ENCODE results near the gene RELT.

Gene RELT

DNA sequence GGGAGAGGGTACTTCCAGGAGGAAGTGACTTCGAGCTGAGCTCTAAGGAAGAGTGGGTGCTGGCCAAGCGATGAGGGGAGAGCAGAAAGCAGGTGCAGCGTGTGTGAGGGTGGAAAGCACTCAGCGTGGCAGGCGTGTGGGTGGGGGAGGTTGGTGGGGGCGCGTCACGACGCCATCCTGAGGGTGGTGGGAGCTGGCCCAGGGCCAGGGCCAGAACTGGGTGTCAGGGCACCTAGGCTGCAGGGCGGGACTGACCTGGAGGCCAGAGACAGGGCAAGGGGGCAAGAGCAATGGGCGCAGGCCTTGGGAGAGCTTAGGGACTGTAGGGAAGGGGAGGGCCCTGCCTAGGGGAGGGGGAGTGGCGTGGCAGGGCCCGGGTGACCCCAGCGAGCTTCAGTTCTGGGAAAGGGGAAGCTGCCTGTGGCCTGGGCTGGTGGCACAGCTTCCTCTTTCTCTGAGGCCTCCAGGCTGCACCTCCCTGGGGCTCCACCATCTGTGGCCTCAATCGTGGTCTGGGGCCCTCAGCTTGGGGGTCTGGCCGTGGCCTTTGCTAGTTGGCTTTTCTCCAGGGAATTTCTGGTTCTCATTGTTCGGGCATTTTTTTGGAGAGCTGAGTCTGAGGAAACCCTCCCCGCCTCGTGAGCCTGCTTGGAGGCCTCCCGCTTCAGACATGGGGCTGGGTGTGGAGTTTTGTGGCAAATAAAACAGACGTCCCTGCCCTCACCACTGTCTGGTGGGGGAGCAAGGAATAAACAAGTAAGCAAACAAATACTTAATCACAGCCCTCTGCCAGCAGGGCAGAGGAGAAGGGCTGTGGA is 8.9 kb downstream of the RELT start:
- Mint-ChIP-seq H3K4me3 (no peak overlapping the region), H3K36me3 (peaks cover 2% of the 10 kb centered on the region), H3K27ac (peak overlapping the region; percentile 82), H3K4me1 (peaks cover 67% of the 10 kb centered on the region), H3K27me3 (no peaks in the 10 kb centered on the region), H3K9me3 (no peaks in the 10 kb centered on the region)
- CTCF ChIA-PET: interaction anchor here (0.9 to 1.8 kb wide), 9 partner anchors 8 to 275 kb away, joined by 3 to 14 read pairs (median 4); no protein-coding TSS in a partner anchor
- DNase-seq: peak; percentile 47

DNA sequence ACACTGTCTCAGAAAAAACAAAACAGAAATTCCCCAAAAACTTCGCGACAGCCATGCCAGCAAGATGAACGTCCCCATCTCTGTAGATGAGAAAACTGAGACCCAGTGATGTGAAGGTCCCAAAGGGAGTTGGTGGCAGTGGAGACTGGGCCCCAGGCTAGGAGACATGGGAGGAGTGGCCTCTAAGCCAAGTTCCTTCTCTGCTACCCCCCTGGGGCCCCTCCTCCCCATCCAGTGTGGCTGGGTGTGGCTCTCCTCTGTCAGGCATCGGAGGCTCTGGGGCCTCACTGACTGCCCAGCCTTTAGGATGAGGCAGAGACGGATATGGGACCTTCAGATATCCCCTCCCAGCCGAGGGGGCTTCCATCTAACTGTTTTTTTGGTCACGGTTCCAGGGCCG is 9.8 kb downstream of the RELT start:
- no peak for DNase-seq
- H3K36me3 Mint-ChIP-seq: peaks cover 2% of the 10 kb centered on the region

DNA sequence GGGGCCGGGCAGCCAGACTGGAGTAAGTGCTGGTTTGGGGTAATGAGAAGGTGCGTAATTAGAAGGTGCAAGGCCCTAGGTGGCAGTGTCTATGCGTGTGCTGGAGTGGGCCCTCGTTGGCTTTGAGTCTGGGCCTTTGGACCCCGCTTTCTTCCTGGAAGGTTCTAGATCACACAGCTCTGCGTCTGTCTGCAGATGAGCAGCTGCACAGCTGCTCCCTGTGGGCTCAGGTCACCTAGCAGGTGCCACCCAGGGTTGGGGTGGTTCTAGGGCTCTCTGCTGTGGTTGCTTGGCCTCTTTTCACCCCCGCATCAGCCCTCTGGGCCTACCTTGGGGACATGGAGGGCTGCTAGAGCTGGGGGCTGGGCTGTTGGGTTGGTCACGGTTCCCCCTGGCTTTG is 10.3 kb downstream of the RELT start:
- Mint-ChIP-seq H3K27me3 (no peaks in the 10 kb centered on the region), H3K36me3 (peaks cover 2% of the 10 kb centered on the region), H3K4me1 (peaks cover 63% of the 10 kb centered on the region), H3K4me3 (no peak overlapping the region), H3K9me3 (no peaks in the 10 kb centered on the region), H3K27ac (peak overlapping the region; percentile 82)
- CTCF ChIA-PET: interaction anchor here (1.2 to 1.5 kb wide), 2 partner anchors 36 to 239 kb away, joined by 4 to 6 read pairs; no protein-coding TSS in a partner anchor
- DNase-seq: no peak

More for the DNA sequence above, 9.8 kb downstream of the RELT start:
- no peaks in the 10 kb centered on the region for H3K27me3 Mint-ChIP-seq
- peak overlapping the region; percentile 82 for H3K27ac Mint-ChIP-seq
- peaks cover 66% of the 10 kb centered on the region for H3K4me1 Mint-ChIP-seq
- CTCF ChIA-PET: interaction anchor here (1.3 to 1.8 kb wide), 4 partner anchors 7 to 49 kb away, joined by 3 to 7 read pairs (median 5); no protein-coding TSS in a partner anchor
- no peaks in the 10 kb centered on the region for H3K9me3 Mint-ChIP-seq
- no peak overlapping the region for H3K4me3 Mint-ChIP-seq

DNA sequence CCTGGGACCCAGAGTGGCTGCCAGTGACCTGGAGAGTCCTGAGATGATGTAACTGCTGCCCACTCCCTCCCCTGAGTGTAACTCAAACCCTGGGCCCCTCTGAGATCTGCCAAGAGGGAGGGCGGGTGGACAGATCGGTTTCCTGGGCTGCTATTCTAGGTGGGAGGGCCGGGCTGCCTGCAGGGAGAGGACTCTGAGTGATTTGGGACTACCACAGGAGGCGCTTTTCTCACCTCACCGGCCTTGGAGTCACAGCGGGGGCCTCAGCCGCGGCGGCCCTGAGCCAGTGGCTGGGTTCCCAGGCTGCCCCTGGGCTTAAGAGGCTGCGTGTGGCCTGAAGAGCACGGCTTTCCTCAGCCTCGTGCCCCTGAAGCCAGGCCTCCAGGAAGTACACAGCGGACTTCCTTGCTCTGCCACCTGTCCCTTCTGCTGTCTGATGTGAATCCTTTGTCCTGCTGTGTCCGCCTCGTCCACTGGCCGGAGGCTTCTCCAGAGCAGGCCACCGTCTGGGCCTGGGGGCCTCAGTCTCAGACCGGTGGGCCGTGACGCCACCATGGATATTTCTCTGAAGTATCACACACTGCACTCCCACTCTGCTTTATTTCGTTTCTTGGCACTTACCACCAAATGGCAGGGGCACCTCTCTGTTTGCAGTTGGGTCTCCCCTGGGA is 11.5 kb downstream of the RELT start:
- no peak for DNase-seq

DNA sequence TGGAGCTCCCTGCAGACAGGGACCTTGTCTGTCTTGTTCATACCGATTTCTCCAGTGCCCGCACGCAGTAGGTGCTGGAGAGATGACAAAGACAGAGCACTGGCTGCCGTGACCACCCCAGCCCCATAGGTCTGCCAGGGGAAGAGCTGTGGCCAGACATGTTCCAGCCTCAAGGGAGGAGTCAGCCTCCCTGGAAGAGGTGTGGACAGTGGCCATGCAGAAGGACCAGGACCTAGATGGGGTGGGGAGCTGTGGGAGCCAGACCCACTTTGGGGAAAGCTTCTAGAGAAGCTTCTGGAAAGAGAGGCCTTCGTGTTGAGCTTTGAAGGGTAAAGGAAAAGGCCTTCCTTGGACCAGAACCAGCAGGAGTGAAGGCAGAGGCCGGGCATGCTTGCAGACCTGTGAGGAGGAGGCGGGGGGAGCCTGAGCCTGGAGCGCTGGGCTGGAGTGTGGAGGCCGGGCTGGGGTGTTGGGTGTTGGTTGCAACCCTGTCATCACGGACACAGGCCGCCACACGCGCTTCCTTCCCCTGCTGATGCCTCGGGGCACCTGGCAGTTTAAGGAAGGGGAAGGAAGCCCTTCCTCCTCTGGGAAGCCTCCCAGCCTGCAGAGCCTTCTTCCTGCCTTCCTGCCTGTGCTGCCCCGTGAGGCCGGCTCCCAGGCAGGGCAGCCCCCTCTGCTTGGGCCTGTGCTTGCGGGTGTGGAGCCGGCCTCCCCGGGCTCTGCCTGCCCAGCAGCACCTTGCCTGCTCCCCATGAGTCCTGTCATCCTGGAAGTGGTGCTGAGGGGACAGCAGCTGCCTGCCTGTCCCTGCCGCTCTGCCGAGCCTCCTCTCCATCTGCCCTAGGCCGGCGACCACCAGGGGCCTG is 12.3 kb downstream of the RELT start:
- no peak for DNase-seq
- no peaks in the 10 kb centered on the region for H3K9me3 Mint-ChIP-seq
- H3K36me3 Mint-ChIP-seq: peaks cover 7% of the 10 kb centered on the region
- H3K27ac Mint-ChIP-seq: peak overlapping the region; percentile 80
- H3K27me3 Mint-ChIP-seq: no peaks in the 10 kb centered on the region
- no peak overlapping the region for H3K4me3 Mint-ChIP-seq
- H3K4me1 Mint-ChIP-seq: peaks cover 47% of the 10 kb centered on the region
- CTCF ChIA-PET: interaction anchor here (1.3 kb wide), 1 partner anchor 37 kb away, joined by 6 read pairs; no protein-coding TSS in a partner anchor

More for the DNA sequence above, 11.5 kb downstream of the RELT start:
- H3K27me3 Mint-ChIP-seq: no peaks in the 10 kb centered on the region
- peak overlapping the region; percentile 82 for H3K27ac Mint-ChIP-seq
- CTCF ChIA-PET: interaction anchor here (1.2 to 1.5 kb wide), 3 partner anchors 37 to 238 kb away, joined by 4 to 6 read pairs (median 6); no protein-coding TSS in a partner anchor
- no peak overlapping the region for H3K4me3 Mint-ChIP-seq
- no peaks in the 10 kb centered on the region for H3K9me3 Mint-ChIP-seq
- H3K36me3 Mint-ChIP-seq: peaks cover 2% of the 10 kb centered on the region
- peaks cover 54% of the 10 kb centered on the region for H3K4me1 Mint-ChIP-seq

DNA sequence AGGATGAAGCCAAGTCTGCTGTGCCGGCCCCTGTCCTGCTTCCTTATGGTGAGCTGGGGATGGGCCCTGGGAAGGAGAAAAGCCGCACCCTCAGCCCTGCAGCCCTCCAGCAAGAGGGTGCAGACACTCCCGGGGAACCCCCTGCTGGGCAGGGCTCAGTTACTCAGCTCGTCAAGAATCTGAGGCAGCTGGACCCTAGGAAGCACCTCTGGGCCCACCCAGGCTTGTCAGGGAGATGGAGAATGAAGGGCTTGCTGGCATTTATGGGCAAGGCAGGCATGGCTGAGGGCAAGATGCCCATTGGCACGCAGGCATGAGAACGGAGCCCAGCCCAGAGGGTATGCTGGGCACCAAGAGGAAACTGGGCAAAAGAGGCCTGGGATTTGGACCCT is 12.9 kb downstream of the RELT start:
- Mint-ChIP-seq H3K27me3 (no peaks in the 10 kb centered on the region), H3K36me3 (peaks cover 11% of the 10 kb centered on the region), H3K27ac (peak overlapping the region; percentile 62), H3K9me3 (no peaks in the 10 kb centered on the region), H3K4me3 (no peak overlapping the region), H3K4me1 (peaks cover 41% of the 10 kb centered on the region)
- DNase-seq: no peak
- CTCF ChIA-PET: interaction anchor here (1.3 to 1.4 kb wide), 2 partner anchors 10 to 38 kb away, joined by 4 to 9 read pairs; no protein-coding TSS in a partner anchor

DNA sequence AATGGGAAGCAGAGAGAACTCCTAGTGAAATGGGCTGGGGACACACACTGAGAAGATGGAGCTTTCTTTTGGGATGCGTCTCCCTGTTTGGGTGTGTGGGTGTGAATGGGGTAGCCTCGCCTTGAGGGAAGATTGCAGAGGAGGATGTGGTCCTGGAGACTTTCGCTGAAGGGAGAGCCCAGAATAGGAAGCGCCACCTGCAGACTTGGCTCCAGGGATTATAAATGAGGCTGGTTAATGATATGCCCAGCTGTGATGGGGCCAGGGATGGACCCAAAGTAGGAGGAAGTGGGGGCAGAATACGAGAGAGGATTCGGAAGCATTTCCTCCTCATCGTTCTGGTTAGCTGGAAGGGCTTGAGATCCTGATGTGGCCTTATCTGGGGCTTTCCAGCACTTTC is 13.7 kb downstream of the RELT start:
- H3K36me3 Mint-ChIP-seq: peaks cover 11% of the 10 kb centered on the region
- CTCF ChIA-PET: interaction anchor here (1.3 to 1.4 kb wide), 2 partner anchors 10 to 39 kb away, joined by 4 to 9 read pairs; no protein-coding TSS in a partner anchor
- H3K27ac Mint-ChIP-seq: no peak overlapping the region
- peaks cover 33% of the 10 kb centered on the region for H3K4me1 Mint-ChIP-seq
- no peaks in the 10 kb centered on the region for H3K27me3 Mint-ChIP-seq
- H3K9me3 Mint-ChIP-seq: no peaks in the 10 kb centered on the region
- no peak overlapping the region for H3K4me3 Mint-ChIP-seq
- DNase-seq: no peak

DNA sequence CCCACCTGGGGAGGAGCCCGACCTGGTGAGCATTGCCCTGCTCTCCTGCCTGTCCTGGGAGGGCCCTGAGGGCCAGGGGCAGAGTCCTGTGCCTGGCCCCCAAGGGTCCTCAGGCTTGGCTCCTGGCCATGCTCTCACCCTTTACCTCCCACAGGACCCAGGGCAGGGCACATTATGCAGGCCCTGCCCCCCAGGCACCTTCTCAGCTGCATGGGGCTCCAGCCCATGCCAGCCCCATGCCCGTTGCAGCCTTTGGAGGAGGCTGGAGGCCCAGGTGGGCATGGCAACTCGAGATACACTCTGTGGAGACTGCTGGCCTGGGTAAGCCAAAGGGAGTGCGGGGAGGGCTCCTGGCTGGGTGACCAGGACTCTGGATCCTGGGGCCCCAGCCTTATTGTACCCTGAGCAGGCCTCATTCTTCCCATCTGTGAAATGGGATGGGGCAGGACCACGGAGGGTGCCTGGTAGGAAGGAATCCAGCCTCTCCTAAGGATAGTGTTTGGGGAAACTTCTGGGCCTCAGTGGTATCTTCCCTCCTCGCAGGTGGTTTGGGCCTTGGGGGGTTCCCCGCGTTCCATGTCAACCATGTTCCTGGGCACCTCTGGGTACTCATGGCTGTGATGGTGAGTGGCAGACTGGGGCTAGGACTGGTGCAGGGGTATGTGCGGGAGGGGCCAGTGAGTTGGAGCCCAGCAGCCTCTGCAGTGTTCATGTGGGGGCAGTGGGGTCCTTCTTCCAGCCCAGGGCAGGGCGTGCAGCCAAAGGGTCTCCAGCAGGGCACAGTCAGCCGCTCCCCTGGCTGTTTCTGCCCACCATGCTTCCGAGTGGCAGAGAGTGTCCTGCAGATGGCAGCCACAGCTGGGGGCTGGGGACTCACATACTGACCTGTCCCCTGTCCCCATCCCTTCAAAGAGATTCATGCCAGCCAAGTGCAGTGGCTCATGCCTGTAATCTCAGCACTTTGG is 14.7 kb downstream of the RELT start:
- CTCF ChIA-PET: interaction anchor here (1.3 to 1.4 kb wide), 2 partner anchors 11 to 40 kb away, joined by 4 to 9 read pairs; no protein-coding TSS in a partner anchor

DNA sequence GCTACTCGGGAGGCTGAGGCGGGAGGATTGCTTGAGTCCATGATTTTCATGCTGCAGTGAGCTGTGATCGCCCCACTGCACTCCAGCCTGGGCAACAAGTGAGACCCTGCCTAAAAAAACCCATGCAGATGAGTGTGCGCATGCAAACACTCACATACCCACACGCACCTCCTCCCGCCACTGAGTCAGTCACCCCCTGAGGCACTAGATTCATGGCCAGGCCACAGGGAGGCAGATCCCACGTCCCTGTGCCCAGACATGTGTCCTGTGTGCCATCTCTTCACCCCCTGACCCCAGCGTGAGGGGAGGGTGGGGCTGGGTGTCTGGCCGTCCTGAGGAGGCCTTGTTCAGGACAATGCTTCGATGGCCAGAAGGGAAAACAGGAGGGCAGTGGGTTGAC is 15.5 kb downstream of the RELT start:
- CTCF ChIA-PET: interaction anchor here (0.8 to 2.4 kb wide), 2 partner anchors 41 to 269 kb away, joined by 4 to 9 read pairs; no protein-coding TSS in a partner anchor
- no peak overlapping the region for H3K27ac Mint-ChIP-seq
- no peaks in the 10 kb centered on the region for H3K27me3 Mint-ChIP-seq
- H3K36me3 Mint-ChIP-seq: peaks cover 13% of the 10 kb centered on the region
- peaks cover 16% of the 10 kb centered on the region for H3K4me1 Mint-ChIP-seq
- H3K4me3 Mint-ChIP-seq: no peak overlapping the region
- H3K9me3 Mint-ChIP-seq: no peaks in the 10 kb centered on the region
- no peak for DNase-seq

More for the DNA sequence above, 14.7 kb downstream of the RELT start:
- Mint-ChIP-seq H3K4me3 (no peak overlapping the region), H3K27ac (no peak overlapping the region), H3K4me1 (peaks cover 24% of the 10 kb centered on the region), H3K27me3 (no peaks in the 10 kb centered on the region), H3K9me3 (no peaks in the 10 kb centered on the region), H3K36me3 (peaks cover 13% of the 10 kb centered on the region)
- DNase-seq: no peak

DNA sequence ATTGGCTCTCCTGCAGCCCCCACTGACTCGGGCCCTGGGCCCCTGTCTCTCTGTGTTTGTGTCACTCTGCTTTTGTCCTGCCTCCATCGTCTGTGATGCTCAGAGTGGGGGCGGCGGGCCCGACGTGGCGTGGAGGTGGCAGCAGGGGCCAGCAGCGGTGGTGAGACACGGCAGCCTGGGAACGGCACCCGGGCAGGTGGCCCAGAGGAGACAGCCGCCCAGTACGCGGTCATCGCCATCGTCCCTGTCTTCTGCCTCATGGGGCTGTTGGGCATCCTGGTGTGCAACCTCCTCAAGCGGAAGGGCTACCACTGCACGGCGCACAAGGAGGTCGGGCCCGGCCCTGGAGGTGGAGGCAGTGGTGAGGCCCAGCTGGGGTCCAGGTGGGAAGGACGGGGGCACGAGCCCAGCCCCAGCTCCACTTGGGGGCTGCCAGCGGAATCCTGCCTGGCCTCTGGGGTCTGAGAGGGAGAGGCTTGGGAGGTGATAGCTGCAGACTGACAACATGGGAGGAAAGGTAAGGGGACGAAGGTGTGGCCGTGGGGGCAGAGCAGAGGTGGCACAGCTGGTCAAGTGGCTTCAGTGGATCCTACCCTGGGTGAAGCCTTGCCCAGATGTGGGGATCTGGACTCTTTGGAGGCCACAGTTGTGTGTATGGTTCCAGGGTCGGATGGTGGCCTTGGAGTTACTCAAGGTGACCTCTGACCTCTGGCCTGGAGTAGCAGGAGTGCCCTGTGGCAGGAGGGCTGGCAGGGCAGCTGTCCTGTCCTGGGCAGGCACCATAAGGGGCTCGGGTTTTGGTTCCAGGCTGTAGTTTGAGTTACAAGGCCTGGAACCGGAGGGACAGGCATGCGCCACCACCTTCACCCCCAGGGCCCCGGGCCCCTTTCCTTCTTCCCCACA is 16.2 kb downstream of the RELT start:
- H3K27me3 Mint-ChIP-seq: no peaks in the 10 kb centered on the region
- H3K27ac Mint-ChIP-seq: no peak overlapping the region
- no peak overlapping the region for H3K4me3 Mint-ChIP-seq
- H3K9me3 Mint-ChIP-seq: no peaks in the 10 kb centered on the region
- peaks cover 9% of the 10 kb centered on the region for H3K4me1 Mint-ChIP-seq
- CTCF ChIA-PET: interaction anchor here (0.7 to 2.4 kb wide), 17 partner anchors 7 to 269 kb away, joined by 3 to 62 read pairs (median 5); partner anchors contain the start of gene ARHGEF17
- H3K36me3 Mint-ChIP-seq: peaks cover 16% of the 10 kb centered on the region
- no peak for DNase-seq

DNA sequence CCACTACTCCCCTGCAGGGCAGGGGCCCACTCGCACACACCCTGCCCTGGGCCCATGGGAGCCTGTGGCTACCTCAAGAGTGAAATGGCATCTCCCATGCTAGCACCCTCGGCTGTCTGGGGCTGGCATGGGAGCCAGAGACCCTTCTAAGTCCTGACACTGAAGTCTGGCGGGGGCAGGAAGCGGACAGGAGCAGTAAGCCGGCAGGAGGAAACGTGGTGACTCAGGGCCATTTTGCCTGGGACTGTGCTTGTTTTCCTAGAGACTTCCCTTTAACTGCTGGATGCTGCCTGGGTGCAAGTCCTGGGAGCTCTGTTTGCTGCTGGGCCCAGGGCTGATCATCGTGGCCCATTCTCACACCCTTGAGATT is 16.8 kb downstream of the RELT start:
- DNase-seq: no peak
- CTCF ChIA-PET: interaction anchor here (0.7 to 2.4 kb wide), 19 partner anchors 8 to 268 kb away, joined by 3 to 62 read pairs (median 5); partner anchors contain the start of gene ARHGEF17
- Mint-ChIP-seq H3K27ac (peak overlapping the region; percentile 61), H3K36me3 (peaks cover 16% of the 10 kb centered on the region), H3K4me3 (no peak overlapping the region), H3K4me1 (peaks cover 5% of the 10 kb centered on the region), H3K27me3 (no peaks in the 10 kb centered on the region), H3K9me3 (no peaks in the 10 kb centered on the region)

Data from activated naive CD4-positive, alpha-beta T cell treated with anti-CD3 and anti-CD28 coated beads, Interleukin-2, amount 10 ng/mL, durations not matched to agents 7 days and 5 days (primary cell).